Stimulated activated CD4-positive, alpha-beta T cell treated with anti-CD3 and anti-CD28 coated beads, Interleukin-15, amount 100 ng/mL, for 48 hours (primary cell): ENCODE results near the gene ATAD2B.
"Not testable (repeated sequence)": the region's sequence is repeated elsewhere in the genome, so short reads cannot be mapped to it uniquely, and the experiment has no call there.

ENCODE experiments used
- DNase-seq, 2 donors: peaks; one replicate each; pipeline ENCODE4 v3.0.0-alpha.2; 2020; ENCODE audit warnings: low read depth in 2 of 2

The ATAD2B gene

GRCh38 chr2:23791030-23791429 lies 135.9 kb downstream of the ATAD2B start:
- no peak for DNase-seq

GRCh38 chr2:23789012-23789411 lies 137.9 kb downstream of the ATAD2B start:
- no peak for DNase-seq

- no peak for DNase-seq
These were observed 138.8 kb downstream of the ATAD2B start for GRCh38 chr2:23788100-23788499.

- DNase-seq = no peak
These were observed 142.0 kb downstream of the ATAD2B start for GRCh38 chr2:23784971-23785370.

GRCh38 chr2:23782646-23783045 lies 144.3 kb downstream of the ATAD2B start:
- DNase-seq = no peak

DNA sequence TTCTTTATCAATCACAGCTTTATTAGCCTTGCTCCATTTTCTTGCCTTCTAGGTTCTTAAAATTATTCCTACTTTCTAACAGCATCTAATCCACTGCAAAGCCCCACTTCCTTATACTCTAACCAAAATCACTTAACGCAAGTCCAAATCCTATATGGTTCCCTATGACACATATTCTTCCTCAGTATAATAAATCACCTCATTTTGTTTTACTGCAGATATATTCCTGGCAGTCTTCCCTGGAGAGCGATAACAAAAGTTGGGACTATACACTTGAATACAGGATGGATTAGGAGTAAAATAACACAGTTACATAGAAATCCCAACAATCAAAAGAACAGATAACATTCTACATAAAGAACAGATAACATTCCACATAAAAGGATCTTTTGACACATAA lies 144.8 kb downstream of the ATAD2B start:
- DNase-seq = no peak

GRCh38 chr2:23780465-23780864 lies 146.5 kb downstream of the ATAD2B start:
- not testable (repeated sequence) for DNase-seq

DNA sequence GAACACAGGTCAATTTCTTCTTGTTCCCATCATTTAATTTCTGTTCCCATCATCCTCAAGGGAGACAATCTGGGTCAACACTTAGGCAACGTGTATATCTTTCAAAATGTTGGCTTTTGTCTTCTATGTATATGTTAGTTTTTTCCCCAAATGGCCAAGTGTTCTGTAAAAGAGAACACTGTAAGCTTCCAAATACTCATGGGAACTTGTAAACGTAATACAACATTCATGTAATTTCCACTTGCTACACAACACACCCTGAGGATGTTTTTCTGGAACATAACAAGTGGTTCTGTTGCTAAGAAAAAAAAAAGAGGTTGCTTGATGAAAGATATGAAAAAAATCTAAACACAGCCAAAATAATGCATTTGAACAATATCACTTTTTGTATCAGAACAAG lies 149.1 kb downstream of the ATAD2B start:
- DNase-seq = no peak

DNA sequence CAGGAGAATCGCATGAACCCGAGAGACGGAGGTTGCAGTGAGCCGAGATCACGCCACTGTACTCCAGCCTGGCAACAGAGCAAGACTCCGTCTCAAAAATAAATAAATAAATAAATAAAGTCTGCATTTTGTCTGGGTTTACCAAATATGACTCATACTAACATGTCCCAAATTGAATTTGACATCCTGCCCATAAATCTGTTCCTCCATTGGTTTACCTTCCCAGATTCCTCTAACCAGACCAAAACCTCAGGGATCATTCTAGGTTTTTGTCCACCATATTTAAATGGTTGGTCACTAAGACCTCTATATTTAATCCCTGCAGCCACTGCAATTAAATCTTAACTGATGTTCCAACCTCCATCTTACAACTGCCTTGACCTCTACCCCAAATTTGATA lies 150.9 kb downstream of the ATAD2B start:
- DNase-seq = no peak

GRCh38 chr2:23772684-23773083 lies 154.2 kb downstream of the ATAD2B start:
- no peak for DNase-seq

GRCh38 chr2:23772056-23772455 lies 154.9 kb downstream of the ATAD2B start:
- no peak for DNase-seq

DNA sequence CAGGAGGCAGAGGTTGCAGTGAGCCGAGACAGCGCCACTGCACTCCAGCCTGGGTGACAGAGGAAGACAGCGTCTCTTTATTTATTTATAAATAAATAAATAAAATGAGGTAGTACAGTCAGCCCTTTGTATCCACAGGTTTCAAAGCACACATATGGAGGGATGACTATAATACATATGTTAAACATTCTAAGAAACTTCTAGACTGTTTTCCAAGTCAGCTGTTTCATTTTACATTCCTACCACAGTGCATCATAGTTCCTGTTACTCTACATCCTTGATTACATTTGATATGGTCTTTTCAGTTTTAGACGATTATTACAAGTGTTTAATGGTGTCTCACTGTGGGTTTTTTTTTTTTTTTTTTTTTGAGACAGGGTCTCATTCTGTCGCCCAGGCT lies 157.6 kb downstream of the ATAD2B start:
- DNase-seq = no peak

GRCh38 chr2:23767876-23768621 lies 158.9 kb downstream of the ATAD2B start:
- DNase-seq = no peak

GRCh38 chr2:23762141-23762540 lies 164.8 kb downstream of the ATAD2B start:
- DNase-seq = no peak

DNA sequence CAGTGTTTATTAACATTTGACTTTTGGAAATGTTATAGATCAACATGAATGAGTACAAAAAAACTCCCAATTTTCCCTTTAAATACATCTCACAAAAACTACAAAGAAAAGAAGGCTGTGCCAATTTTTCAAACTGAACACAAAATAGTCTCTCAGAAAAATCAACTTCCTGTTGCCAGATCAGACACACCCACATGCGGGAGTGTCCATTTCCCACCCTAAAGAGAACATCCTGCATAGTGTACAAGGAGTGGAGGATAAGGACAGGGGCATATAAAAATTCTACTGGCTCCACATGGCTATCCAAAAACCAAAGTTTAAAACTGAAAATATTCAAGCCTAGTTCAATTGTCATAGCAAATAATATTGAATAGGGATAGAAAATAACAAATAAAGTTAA lies 165.3 kb downstream of the ATAD2B start:
- DNase-seq = no peak

- no peak for DNase-seq
These were observed 166.2 kb downstream of the ATAD2B start for GRCh38 chr2:23760736-23761135.

DNA sequence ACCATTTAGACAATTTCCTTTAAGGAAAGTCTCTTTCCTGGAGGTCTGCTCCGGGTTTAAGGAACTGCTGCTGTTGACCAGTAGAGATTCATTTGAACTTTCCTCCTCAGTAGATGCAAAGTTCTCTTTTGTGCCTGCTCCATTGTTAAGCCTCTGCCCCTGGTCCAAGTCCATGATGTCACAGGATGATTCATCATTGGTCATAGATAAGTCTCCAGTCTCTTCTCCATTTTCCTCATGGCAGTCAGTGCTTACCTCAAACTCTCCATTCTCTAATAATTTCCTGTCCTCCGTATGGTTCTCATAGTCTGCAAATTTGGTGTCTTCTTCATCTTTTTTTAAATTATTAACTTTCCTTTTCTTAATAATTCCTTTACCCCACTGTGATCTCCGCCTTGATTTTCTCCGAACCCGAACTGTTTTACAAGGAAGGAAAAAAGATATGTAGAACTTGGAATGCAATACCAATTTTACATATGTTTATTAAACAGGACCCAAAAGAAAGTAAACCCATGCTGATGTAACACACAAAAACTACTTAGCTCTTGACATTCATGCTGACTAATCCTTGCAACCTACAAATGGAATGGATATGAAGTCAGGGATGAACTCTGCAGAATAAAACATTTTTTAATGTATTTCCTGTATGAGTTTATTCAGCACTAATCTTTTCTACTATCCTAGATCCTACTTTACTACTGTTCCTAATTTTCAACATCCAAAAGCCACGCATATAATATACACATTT lies 169.1 kb downstream of the ATAD2B start:
- DNase-seq = no peak

DNA sequence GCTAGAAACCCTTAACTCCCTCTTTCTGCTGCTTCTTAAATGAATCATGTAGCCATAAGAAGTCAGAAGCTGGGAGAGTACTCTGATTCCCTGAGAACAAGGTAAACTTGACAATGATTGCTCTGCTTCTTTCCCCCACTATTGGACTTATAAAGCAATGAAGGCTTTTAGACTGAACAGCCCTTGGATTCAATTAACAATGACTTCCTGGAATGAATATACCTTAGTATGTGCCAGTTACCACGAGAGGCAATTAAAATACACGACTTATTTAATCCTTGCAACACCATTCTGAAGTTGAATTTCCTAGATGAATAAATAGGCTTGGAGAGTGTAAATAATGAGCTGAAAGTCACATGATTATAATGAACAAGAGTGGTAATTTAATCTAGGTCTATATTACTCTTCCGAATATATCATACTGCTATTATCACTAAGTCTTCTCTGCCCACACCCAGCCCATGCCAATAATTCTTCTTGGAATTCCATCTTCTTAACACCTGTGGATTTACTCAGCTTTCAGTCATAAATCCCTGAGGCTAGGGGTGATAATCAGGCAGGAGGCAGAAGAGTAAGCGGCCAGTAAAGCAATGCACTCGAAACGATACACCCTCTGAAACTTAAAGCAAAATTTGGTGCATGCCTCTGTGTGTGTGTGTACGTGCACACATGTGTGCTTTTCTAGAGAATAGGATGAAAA lies 170.2 kb downstream of the ATAD2B start:
- DNase-seq = no peak

GRCh38 chr2:23754970-23755369 lies 172.0 kb downstream of the ATAD2B start:
- no peak for DNase-seq

GRCh38 chr2:23753291-23754010 lies 173.5 kb downstream of the ATAD2B start:
- no peak for DNase-seq

DNA sequence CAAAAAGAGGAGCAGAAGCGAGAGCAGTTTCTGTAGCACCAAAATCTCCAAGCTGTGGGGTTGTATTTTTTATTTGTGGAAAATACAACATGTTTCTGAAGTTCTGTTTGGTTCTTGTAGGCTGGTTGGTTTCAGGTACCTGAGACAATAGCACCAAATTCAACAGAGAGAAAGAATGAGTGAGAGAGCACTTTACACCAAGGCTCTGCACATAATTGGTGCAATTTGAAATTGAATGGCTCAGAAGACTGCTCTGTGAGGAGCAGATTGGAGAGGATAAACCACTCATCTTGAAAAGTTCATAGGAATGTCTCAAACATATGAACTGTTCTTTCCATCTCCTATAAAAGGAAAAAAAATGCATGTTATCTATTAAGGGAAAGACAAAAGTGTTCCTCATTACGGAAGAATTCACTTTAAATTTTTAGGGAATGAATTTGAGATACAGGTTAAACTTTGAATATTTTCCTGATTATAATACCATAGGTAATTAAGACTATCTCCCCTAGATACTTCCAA lies 175.1 kb downstream of the ATAD2B start:
- no peak for DNase-seq
